SW 1271 (cell line): ENCODE measurements around the gene SLC5A10.
"Not testable (repeated sequence)": the region's sequence is repeated elsewhere in the genome, so short reads cannot be mapped to it uniquely, and the experiment has no call there.

Source experiments
- DNase-seq, 2 experiments: peaks; one replicate each; lab custom pipeline; 2025; lab: John Stamatoyannopoulos, UW

SLC5A10 gene

GRCh38 chr17:19017804-19018599 lies 66.0 kb downstream of the SLC5A10 start:
- no peak for DNase-seq

GRCh38 chr17:19018600-19018950 lies 66.6 kb downstream of the SLC5A10 start:
- DNase-seq = no peak

GRCh38 chr17:19019041-19019941 lies 67.3 kb downstream of the SLC5A10 start:
- no peak for DNase-seq

GRCh38 chr17:19020016-19020415 lies 68.1 kb downstream of the SLC5A10 start:
- no peak for DNase-seq

- DNase-seq = not testable (repeated sequence)
Observed at GRCh38 chr17:19021011-19021621, 69.2 kb downstream of the SLC5A10 start.

GRCh38 chr17:19021622-19022083 lies 69.7 kb downstream of the SLC5A10 start:
- DNase-seq = no peak

GRCh38 chr17:19022128-19022527 lies 70.2 kb downstream of the SLC5A10 start:
- DNase-seq = no peak

- no peak for DNase-seq
Observed at GRCh38 chr17:19022747-19023146, 70.8 kb downstream of the SLC5A10 start.

- DNase-seq = no peak
Observed at GRCh38 chr17:19023209-19023999, 71.4 kb downstream of the SLC5A10 start.

- no peak for DNase-seq
Observed at GRCh38 chr17:19024101-19025078, 72.4 kb downstream of the SLC5A10 start.

- DNase-seq = not testable (repeated sequence)
Observed at GRCh38 chr17:19028671-19029070, 76.7 kb downstream of the SLC5A10 start.

GRCh38 chr17:19029740-19030139 lies 77.8 kb downstream of the SLC5A10 start:
- DNase-seq = not testable (repeated sequence)

GRCh38 chr17:19030771-19031449 lies 78.9 kb downstream of the SLC5A10 start:
- DNase-seq = not testable (repeated sequence)

GRCh38 chr17:19031729-19032128 lies 79.8 kb downstream of the SLC5A10 start:
- not testable (repeated sequence) for DNase-seq

GRCh38 chr17:19032377-19032988 lies 80.5 kb downstream of the SLC5A10 start:
- not testable (repeated sequence) for DNase-seq

- not testable (repeated sequence) for DNase-seq
Observed at GRCh38 chr17:19036186-19036585, 84.2 kb downstream of the SLC5A10 start.

- DNase-seq = not testable (repeated sequence)
Observed at GRCh38 chr17:19037547-19037946, 85.6 kb downstream of the SLC5A10 start.

- DNase-seq = not testable (repeated sequence)
Observed at GRCh38 chr17:19038007-19038406, 86.0 kb downstream of the SLC5A10 start.

GRCh38 chr17:19038730-19039129 lies 86.8 kb downstream of the SLC5A10 start:
- DNase-seq = not testable (repeated sequence)
